ENCODE measurements around the gene CAVIN2. TPM values are rescaled to one million over a fixed set of nuclear protein-coding genes. Genes with fewer than 3 reads are reported as not detected.

Gene CAVIN2
- total RNA-seq, 2 experiments from 2014 or later = 0.10 TPM; not detected in 1

DNA sequence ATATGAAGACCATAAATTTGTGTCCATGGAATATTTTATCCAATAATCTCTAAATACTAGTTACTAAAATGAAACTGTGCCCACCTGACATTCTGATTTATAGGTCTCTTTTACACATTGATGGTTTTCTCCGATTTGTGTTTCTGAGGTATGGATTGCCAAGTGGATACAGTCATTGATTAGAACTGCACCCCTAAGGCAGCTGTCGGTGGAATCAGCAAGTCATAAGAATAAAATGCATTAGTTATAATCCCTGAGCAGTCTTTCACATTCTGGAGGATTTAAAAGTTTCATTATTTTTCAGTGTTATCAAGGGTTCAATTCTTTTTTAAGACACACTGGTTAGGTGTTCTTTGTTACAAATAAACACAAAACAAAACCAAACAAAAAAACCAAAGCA is 6.0 kb downstream of the CAVIN2 start:
- ChIA-PET POLR2A (interaction anchor here (0.7 kb wide), 1 partner anchor 91 kb away, joined by 3 read pairs; no protein-coding TSS in a partner anchor), CTCF (ENCODE audit: unreplicated experiment) (no interaction called here)
- H3K9me3 ChIP-seq (ENCODE audit: low read length) = no peaks in the 10 kb centered on the region
- no peaks in the 10 kb centered on the region for H4K20me1 ChIP-seq (ENCODE audit: insufficient read depth, low read length)
- no peak overlapping the region for H3K4me2 ChIP-seq (ENCODE audit: low read length)
- BruUV-seq (replicated peaks) = no TSS peak
- H3K79me2 ChIP-seq (ENCODE audit: insufficient read depth, low read depth, low read length) = no peaks in the 10 kb centered on the region
- H3K9me2 ChIP-seq (ENCODE audit: insufficient read depth, low read length) = no peaks in the 10 kb centered on the region
- no peak overlapping the region for H3K27ac ChIP-seq (ENCODE audit: low read depth, low read length, poor library complexity, severe bottlenecking)
- H3K4me3 ChIP-seq (ENCODE audit: low read depth, low read length, poor library complexity, severe bottlenecking) = no peak overlapping the region
- H3K36me3 ChIP-seq (ENCODE audit: insufficient read depth, low read length) = no peaks in the 10 kb centered on the region
- no peaks in the 10 kb centered on the region for H3K4me1 ChIP-seq (ENCODE audit: insufficient read depth, low read length, poor library complexity, severe bottlenecking)
- H2AFZ ChIP-seq (ENCODE audit: low read length) = no peak overlapping the region
- no peak for TF ChIP-seq EZH2phosphoT487 (IDR thresholded peaks at IDR 0.05; ENCODE audit: borderline replicate concordance, low read depth, low read length)
- TF ChIP-seq, protein P1, sequence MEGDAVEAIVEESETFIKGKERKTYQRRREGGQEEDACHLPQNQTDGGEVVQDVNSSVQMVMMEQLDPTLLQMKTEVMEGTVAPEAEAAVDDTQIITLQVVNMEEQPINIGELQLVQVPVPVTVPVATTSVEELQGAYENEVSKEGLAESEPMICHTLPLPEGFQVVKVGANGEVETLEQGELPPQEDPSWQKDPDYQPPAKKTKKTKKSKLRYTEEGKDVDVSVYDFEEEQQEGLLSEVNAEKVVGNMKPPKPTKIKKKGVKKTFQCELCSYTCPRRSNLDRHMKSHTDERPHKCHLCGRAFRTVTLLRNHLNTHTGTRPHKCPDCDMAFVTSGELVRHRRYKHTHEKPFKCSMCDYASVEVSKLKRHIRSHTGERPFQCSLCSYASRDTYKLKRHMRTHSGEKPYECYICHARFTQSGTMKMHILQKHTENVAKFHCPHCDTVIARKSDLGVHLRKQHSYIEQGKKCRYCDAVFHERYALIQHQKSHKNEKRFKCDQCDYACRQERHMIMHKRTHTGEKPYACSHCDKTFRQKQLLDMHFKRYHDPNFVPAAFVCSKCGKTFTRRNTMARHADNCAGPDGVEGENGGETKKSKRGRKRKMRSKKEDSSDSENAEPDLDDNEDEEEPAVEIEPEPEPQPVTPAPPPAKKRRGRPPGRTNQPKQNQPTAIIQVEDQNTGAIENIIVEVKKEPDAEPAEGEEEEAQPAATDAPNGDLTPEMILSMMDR (conservative IDR thresholded peaks at IDR 0.05; ENCODE audit: low read length) = no peak
- intact Hi-C loops (cut with micrococcal nuclease; ENCODE audit: unreplicated experiment) = no loop called here
- no peak for DNase-seq (ENCODE audit: low spot score)

DNA sequence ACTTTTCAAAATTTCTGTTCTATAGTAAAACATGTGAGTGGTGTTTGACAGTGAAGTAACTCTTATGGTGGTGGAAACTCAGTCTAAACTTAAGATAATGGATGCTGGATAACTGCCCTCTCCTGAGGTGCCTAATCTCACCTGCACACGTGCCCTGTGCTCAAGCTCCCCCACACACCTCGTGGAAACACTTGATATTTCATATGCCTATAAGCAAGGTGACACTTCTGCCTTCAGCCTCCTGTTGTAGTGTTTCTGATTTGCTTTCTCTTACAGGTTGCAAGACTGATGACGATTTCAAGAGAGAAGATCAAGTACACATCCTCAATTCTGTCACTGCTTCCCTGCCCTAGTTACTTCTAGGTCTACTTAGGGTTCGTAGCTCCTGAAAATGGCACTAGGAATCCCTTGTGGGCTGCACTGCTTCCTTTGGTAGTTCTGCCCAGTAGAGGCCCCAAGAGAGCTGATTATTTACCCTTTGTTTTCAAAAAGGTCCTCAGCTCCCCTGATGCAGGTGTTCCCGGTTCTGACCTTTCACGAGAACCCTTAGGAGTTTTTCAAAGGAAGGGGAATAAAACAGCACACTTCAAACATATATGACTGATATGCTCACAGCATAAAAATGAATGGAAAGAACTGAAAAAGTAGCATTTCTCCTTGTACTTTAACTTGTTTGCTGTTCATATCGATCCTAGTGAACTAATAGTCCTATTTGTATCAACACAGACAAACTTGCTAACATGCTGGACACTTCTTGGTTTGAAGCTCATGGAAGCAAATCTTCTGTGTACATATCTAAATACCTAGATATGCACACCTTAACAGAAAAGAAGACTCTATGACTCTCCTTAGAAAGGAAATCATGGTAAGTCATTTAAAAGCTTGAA is 6.7 kb downstream of the CAVIN2 start:
- no peaks in the 10 kb centered on the region for H3K79me2 ChIP-seq (ENCODE audit: insufficient read depth, low read depth, low read length)
- CTCF ChIA-PET (ENCODE audit: unreplicated experiment) = no interaction called here
- intact Hi-C loops (cut with micrococcal nuclease; ENCODE audit: unreplicated experiment) = no loop called here

More for the DNA sequence above, 6.7 kb downstream of the CAVIN2 start:
- no peak overlapping the region for H3K4me3 ChIP-seq (ENCODE audit: low read depth, low read length, poor library complexity, severe bottlenecking)
- H3K36me3 ChIP-seq (ENCODE audit: insufficient read depth, low read length) = no peaks in the 10 kb centered on the region
- no peak overlapping the region for H2AFZ ChIP-seq (ENCODE audit: low read length)
- TF ChIP-seq, protein P1 (conservative IDR thresholded peaks at IDR 0.05; ENCODE audit: low read length) = no peak
- TF ChIP-seq EZH2phosphoT487 (IDR thresholded peaks at IDR 0.05; ENCODE audit: borderline replicate concordance, low read depth, low read length) = no peak
- no peaks in the 10 kb centered on the region for H3K4me1 ChIP-seq (ENCODE audit: insufficient read depth, low read length, poor library complexity, severe bottlenecking)
- BruUV-seq (replicated peaks) = no TSS peak
- DNase-seq (ENCODE audit: low spot score) = no peak
- H3K4me2 ChIP-seq (ENCODE audit: low read length) = no peak overlapping the region
- H3K9me3 ChIP-seq (ENCODE audit: low read length) = no peaks in the 10 kb centered on the region
- H3K27ac ChIP-seq (ENCODE audit: low read depth, low read length, poor library complexity, severe bottlenecking) = no peak overlapping the region
- POLR2A ChIA-PET = interaction anchor here (0.7 kb wide), 1 partner anchor 90 kb away, joined by 3 read pairs; no protein-coding TSS in a partner anchor
- no peaks in the 10 kb centered on the region for H4K20me1 ChIP-seq (ENCODE audit: insufficient read depth, low read length)
- no peaks in the 10 kb centered on the region for H3K9me2 ChIP-seq (ENCODE audit: insufficient read depth, low read length)

Data from OCI-LY7 (cell line).